Endothelial cell (in vitro differentiated cells): ENCODE measurements around the gene ABCA10. TPM values are rescaled to one million over a fixed set of nuclear protein-coding genes. Genes with fewer than 3 reads are reported as not detected.

ENCODE experiments used
- DNase-seq: peaks from one replicate; pipeline ENCODE4 v3.0.0; 2021; ENCODE audit warnings: low spot score
- H3K27ac Mint-ChIP-seq: one replicate; pipeline ENCODE4 v1.8.0; 2021; ENCODE audit warnings: mixed read lengths, inconsistent platforms; ENCODE audit not compliant: unreplicated experiment
- H3K27me3 Mint-ChIP-seq: one replicate; pipeline ENCODE4 v1.8.0; 2021; ENCODE audit warnings: mild to moderate bottlenecking, moderate library complexity, mixed read lengths, inconsistent platforms; ENCODE audit not compliant: unreplicated experiment
- H3K36me3 Mint-ChIP-seq: one replicate; pipeline ENCODE4 v1.8.0; 2021; ENCODE audit warnings: mild to moderate bottlenecking, low read depth, mixed read lengths, inconsistent platforms; ENCODE audit not compliant: unreplicated experiment
- H3K4me1 Mint-ChIP-seq: one replicate; pipeline ENCODE4 v1.8.0; 2021; ENCODE audit warnings: mild to moderate bottlenecking, mixed read lengths, inconsistent platforms; ENCODE audit not compliant: unreplicated experiment
- H3K4me3 Mint-ChIP-seq: one replicate; pipeline ENCODE4 v1.8.0; 2021; ENCODE audit warnings: mild to moderate bottlenecking, mixed read lengths, inconsistent platforms; ENCODE audit not compliant: unreplicated experiment
- H3K9me3 Mint-ChIP-seq: one replicate; pipeline ENCODE4 v1.8.0; 2021; ENCODE audit warnings: mixed read lengths, inconsistent platforms; ENCODE audit not compliant: unreplicated experiment
- total RNA-seq: library from RNA; stranded (reverse); fragmentation: NEBNext Ultra II Directional; extraction: Animal tissue kit (Norgen Biotek cat#: 25700); gene quantifications from one replicate; pipeline ENCODE4 v1.2.1, GENCODE V29; 2021; ENCODE audit not compliant: unreplicated experiment
- TF ChIP-seq, protein P1 (sequence below): fragments of 200-600 bp; sonication (generic); IDR thresholded peaks from one replicate; pipeline ENCODE4 v1.5.0; 2021; ENCODE audit warnings: antibody characterized with exemption; ENCODE audit not compliant: unreplicated experiment

The ABCA10 gene
- total RNA-seq, 1 donor from 2014 or later: 0.90 TPM

- no peak overlapping the region for H3K4me3 Mint-ChIP-seq
- H3K4me1 Mint-ChIP-seq: no peaks in the 10 kb centered on the region
- H3K27me3 Mint-ChIP-seq: no peaks in the 10 kb centered on the region
- no peak for DNase-seq
- H3K9me3 Mint-ChIP-seq: no peaks in the 10 kb centered on the region
- no peak overlapping the region for H3K27ac Mint-ChIP-seq
- H3K36me3 Mint-ChIP-seq: no peaks in the 10 kb centered on the region
- TF ChIP-seq, protein P1, sequence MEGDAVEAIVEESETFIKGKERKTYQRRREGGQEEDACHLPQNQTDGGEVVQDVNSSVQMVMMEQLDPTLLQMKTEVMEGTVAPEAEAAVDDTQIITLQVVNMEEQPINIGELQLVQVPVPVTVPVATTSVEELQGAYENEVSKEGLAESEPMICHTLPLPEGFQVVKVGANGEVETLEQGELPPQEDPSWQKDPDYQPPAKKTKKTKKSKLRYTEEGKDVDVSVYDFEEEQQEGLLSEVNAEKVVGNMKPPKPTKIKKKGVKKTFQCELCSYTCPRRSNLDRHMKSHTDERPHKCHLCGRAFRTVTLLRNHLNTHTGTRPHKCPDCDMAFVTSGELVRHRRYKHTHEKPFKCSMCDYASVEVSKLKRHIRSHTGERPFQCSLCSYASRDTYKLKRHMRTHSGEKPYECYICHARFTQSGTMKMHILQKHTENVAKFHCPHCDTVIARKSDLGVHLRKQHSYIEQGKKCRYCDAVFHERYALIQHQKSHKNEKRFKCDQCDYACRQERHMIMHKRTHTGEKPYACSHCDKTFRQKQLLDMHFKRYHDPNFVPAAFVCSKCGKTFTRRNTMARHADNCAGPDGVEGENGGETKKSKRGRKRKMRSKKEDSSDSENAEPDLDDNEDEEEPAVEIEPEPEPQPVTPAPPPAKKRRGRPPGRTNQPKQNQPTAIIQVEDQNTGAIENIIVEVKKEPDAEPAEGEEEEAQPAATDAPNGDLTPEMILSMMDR: peak; percentile 75
Observed at GRCh38 chr17:69246726-69247375, 18.2 kb upstream of the ABCA10 start.

- no peak for DNase-seq
- Mint-ChIP-seq H3K4me1 (no peaks in the 10 kb centered on the region), H3K9me3 (no peaks in the 10 kb centered on the region), H3K27ac (no peak overlapping the region), H3K4me3 (no peak overlapping the region), H3K27me3 (no peaks in the 10 kb centered on the region), H3K36me3 (no peaks in the 10 kb centered on the region)
- TF ChIP-seq, protein P1: no peak
Observed at GRCh38 chr17:69246202-69246601, 17.6 kb upstream of the ABCA10 start.

DNA sequence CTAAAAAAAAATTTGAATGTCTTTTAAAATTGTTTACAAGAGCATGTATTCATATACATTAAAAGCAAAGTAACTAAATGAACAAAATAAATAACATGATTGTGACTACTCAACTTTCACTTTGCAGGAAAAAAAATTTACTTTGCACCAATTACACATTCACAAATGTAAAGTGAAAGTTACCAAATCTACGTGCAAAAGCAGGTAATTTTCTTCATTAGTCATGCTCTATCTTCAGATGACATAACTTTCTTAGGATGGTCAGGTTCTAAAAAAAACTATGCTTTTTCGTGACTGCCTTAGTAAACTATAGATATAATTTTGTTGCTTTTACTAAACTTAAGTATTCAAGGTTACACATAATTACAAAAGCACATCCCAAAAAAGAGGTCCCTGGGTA lies 17.0 kb upstream of the ABCA10 start:
- Mint-ChIP-seq H3K4me1 (no peaks in the 10 kb centered on the region), H3K36me3 (no peaks in the 10 kb centered on the region), H3K27me3 (no peaks in the 10 kb centered on the region), H3K9me3 (no peaks in the 10 kb centered on the region), H3K27ac (no peak overlapping the region), H3K4me3 (no peak overlapping the region)
- TF ChIP-seq, protein P1: no peak
- DNase-seq: no peak

GRCh38 chr17:69239611-69240600 lies 11.3 kb upstream of the ABCA10 start:
- Mint-ChIP-seq H3K4me3 (no peak overlapping the region), H3K9me3 (no peaks in the 10 kb centered on the region), H3K4me1 (no peaks in the 10 kb centered on the region), H3K27me3 (no peaks in the 10 kb centered on the region), H3K36me3 (no peaks in the 10 kb centered on the region), H3K27ac (no peak overlapping the region)
- TF ChIP-seq, protein P1: no peak
- DNase-seq: no peak

DNA sequence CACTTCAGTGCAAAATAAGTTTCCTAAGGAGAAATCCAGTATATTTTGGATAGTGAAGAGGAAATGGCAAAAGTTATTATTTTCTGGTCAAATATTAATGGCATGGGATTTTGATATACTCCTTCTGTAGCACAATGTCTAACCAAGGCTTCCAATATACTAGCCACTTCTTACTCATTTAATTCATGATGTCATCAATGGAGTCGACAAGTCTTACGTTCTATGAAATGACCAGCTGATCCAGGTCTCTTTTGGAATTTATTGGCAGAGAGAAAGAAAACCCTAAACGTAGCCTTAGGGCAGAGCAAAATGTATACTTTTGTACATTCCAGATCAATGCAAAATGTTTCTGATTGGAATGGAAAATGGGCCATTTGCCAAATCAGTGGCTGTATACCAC lies 8.3 kb upstream of the ABCA10 start:
- Mint-ChIP-seq H3K9me3 (no peaks in the 10 kb centered on the region), H3K4me3 (no peak overlapping the region), H3K27ac (no peak overlapping the region)

More for the DNA sequence above, 8.3 kb upstream of the ABCA10 start:
- no peak for DNase-seq
- H3K4me1 Mint-ChIP-seq: no peaks in the 10 kb centered on the region
- TF ChIP-seq, protein P1: no peak
- H3K27me3 Mint-ChIP-seq: no peaks in the 10 kb centered on the region
- H3K36me3 Mint-ChIP-seq: no peaks in the 10 kb centered on the region
